Stimulated activated CD4-positive, alpha-beta T cell treated with anti-CD3 and anti-CD28 coated beads, Interleukin-15, amount 100 ng/mL, for 48 hours (primary cell): Measurements from ENCODE around the gene CTSV.
"Not testable (repeated sequence)": the region's sequence is repeated elsewhere in the genome, so short reads cannot be mapped to it uniquely, and the experiment has no call there.

Source experiments
- DNase-seq, 2 donors: peaks; one replicate each; pipeline ENCODE4 v3.0.0-alpha.2; 2020; ENCODE audit warnings: low read depth in 2 of 2

CTSV gene

DNA sequence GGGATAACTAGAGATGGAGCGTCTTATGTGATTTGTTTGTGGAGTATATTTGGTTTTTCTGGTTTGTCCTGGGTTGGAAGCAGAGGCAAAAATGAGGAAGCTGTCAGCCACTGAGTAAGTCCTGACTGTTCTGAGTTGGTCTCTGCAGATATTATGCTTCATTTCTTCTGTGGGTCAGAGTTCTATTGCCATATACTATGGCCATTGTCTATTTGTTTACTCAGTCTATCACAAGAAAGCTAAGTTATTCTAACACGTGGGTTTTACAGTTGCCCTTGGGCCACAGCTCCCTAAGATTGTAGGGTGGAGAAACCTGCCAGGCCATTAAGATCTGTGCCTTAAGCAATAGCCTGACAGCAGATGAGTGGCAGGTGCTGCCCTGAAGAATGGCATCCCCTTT, 3.0 kb upstream of the CTSV start:
- DNase-seq: no peak

DNA sequence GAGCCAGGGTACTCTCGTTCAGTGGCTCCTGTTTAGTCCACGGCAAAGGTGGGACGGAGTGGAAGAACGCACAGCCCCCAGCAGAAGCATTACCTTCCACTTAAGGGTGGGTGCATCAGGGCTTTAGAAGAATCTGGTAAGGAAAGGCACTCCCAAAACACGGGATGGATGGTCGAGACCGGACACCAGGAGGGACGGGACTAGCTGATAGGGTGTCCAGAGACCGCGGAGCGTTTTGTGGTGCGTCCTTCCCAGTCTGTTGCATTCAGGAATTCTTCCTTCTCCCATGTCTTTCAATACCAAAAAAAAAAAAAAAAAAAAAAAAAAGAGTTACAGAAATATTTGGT, 545 bp upstream of the CTSV start:
- DNase-seq: no peak

DNA sequence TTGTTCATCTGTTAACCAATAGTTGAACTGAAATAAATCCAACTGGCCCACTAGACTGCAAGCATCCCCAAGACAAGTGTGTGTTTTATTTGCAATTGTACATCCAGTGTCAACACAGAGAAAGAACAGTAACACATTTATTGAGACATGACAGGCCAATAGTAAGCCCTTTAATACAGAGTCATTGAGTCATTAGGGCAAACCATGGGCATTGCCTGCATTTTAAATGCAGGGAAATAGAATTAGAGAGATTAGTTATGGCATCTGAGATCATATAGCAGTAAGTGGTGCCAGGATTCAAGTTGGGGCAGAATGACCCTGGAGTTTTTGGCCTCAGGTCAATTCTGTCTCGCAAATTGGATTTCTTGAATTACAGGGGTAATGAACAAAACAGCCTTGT, 15.4 kb downstream of the CTSV start:
- not testable (repeated sequence) for DNase-seq

DNA sequence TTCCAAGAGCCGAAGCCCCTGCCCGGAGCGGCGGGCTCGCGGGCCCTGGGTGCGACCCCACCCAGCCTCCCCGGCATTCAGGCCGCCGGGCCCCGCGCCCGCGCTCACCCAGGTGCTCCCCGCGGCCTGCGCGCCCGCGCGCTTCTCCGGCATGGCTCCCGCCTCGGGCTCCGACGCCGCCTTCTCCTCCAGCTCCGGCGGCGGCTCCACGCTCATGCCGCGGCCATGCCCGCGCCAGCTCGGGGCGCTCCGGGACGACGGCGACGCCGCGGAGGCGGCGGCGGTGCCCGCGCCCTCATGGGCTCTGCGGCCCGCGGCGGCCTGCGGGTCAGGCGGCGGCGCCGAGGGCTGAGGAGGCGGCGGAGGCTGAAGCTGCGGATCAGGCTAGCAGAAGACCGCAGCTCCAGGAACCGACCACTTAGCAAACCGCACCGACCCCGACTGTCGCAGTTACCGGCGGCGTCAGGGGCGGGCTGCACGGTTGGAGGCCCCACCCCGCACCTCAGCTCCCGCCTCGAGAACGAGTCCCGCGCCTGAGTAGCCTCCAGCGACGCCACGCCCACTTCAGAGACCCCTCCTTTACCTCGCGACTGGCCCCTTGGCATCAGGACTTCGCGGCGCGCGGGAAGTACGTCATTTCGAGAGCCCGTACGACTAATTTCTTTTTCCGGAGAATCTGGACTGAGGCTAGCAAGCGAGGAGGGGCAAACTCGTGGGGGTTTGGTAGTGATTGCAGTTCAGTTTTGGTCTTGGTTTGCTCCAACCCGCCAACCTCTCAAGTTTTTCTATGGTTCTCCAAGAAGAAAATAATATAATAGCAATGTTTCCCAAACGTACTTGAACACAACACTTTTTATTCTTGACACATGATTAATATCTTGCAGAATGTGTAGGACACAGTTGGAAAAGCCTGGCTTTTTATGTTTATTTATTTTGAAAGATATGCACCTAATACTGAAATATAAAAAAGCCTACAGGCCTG, 25.5 kb downstream of the CTSV start:
- DNase-seq: peak; percentile 50 to 65

DNA sequence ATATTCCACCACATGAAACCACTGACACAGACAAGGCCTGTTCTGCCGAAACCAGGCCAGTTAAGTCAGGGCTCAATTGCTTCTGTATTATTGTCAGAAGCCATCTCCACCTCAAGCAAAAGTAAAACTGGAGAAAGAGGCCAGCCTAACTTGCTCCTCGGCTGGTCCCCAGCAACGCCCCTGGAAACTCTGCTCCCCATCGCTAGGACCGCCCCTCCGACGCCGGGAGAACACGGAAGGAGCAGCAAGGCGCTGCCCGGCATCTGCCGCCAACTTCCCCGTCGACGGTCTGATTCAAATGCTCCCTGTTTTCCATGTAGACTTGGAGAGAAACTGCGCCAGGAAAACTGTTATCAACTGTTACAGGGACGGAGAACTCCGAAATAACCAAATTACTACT, 26.3 kb downstream of the CTSV start:
- DNase-seq: not testable (repeated sequence)

DNA sequence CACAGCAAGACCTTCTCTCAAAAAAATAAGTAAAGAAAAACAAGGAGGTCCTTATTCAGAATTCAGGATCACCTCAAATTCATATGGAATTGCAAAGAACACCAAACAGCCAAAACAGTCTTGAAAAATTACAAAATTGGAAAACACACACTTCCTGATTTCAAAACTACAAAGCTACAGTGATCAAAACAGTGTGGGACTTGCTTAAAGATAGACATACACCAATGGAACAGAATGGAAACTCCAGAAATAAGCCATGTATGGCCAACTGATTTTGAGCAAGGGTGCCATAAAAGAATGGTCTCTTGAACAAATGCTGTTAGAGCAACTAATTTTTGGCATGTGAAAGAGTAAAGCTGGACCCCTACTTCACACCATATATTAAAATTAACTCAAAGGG, 36.7 kb downstream of the CTSV start:
- not testable (repeated sequence) for DNase-seq

DNA sequence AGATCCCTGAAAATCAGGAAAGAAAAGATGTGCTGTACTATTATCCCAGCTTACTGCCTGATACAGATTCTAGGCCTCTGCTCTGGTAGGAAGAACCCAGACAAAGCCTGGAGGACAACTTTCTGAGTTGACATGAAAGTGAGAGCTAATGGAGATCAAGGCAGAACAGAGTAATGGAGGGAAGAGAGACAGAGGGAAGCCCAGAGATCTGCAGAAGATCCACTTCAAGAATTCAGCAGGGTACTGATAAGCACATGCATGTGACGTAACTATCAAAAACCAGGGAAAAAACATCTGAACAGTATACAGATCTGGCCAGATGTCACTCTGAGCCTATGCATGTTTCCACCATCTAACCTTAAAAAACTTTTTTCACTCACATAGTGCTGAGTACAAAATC, 37.6 kb downstream of the CTSV start:
- not testable (repeated sequence) for DNase-seq

DNA sequence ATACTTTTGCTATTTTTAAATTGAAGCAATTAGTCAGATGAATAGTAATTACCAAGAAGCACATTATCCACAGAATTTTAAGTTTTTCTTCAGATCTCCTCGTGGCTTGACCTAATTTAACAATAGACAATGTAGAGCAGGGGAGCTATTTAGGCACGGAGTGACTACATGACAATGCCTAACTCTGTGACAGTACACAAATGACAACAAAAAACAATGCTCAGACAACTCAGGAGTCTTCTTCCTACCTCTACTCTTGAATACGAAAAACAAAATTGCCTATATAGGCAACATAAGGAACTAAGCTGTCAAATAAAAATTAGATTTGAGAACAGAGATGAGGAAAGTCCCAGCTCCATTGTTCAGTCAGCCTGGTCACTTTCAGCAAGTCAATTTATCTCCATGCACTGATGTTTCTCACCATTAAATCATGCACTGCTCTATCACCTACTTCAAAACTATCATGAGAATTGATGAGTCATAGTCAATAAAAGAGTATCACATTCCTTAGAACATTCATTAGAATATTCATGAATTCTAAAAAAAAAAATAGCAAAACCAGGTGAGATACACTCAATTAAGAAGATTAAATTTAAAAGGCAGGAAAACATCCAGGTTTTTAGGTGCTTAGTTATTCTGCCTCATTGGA, 38.7 kb downstream of the CTSV start:
- DNase-seq: not testable (repeated sequence)

DNA sequence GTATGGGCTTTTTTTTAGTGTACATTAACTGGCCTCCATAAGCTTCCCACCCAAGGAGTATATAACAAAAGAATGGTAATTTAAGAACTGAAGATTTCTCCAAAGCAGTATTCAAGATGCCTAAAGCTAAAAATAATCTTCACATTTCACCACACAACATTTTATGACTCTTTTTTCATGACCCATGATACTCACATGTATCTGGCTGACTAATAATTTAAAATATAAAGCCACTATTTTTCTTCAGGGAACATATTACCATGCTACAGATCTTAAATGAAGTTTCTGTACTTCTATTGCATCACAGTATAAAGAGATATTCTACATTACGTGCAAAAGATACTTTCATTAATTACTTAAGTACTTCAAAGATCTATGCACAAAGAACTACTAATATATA, 39.2 kb downstream of the CTSV start:
- DNase-seq: not testable (repeated sequence)

DNA sequence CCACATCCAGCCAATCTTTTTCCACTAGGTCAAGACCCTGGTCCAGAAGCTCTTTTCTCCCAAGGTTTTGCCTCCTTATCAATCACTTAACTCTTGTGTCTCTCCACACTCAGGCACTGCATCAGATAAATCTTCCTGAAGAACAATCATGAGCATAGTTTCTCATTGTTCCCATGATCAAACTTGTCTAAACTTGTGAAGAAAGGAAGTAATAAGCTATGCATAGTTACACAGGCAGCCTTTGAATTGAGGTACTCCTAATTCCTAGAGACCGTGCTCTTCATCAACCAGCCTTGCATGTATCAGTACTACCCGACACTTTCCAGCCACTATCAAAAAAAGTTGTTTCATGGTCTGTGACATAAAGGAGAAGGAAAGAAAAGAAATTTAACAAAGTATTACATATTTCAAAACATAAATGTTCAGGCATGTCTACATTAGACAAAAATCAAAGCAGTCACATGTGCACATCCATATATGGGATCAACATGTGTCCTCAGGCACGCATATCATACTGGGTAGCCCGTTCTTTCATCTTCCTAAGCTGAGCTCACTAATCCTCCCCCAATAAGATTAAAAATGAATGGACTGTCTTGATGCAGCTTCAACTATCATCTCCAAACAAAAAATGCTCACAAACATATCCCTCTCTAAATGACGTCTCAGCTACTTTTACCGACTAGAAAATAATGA, 41.8 kb downstream of the CTSV start:
- DNase-seq: not testable (repeated sequence)

DNA sequence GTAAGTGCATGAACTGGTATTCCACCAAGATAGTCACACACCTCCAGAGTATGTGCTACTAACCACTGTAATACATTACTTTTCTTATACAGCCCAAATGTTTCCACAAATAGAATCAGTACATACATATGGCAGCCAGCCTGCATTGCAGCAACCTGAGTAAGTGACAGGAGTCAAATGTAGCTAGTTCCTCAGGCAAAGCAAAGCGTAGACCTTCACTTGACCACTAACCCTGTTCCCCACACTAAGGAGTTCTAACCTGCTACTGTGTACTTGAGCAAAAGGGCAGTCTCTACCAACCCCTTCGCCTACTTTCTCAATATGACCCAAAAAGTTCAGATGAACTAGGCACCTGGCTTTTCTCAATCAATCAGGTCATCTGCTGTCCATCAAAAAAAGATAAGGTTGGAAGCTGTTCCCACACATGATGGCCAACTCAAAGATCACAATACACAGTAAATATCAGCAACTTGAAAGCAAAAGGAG, 44.4 kb downstream of the CTSV start:
- not testable (repeated sequence) for DNase-seq

DNA sequence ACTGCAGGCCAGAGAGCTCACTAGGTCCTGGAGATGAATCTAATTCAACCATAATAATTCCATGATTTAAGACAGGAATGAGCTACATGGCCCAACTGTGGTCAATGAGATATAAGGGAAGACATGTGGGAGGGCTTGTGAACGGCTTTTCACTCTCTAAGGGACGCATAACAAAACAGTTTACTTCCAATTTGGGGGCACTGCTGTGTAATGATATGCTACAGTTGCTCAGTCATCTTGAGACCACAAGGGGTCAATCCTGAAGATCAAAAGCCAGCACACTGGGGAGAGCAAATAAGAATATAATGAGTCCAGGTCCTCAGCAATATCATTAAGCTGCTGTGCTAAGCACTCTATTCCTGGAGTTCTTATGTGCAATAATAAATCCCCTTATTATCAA, 46.6 kb downstream of the CTSV start:
- not testable (repeated sequence) for DNase-seq

DNA sequence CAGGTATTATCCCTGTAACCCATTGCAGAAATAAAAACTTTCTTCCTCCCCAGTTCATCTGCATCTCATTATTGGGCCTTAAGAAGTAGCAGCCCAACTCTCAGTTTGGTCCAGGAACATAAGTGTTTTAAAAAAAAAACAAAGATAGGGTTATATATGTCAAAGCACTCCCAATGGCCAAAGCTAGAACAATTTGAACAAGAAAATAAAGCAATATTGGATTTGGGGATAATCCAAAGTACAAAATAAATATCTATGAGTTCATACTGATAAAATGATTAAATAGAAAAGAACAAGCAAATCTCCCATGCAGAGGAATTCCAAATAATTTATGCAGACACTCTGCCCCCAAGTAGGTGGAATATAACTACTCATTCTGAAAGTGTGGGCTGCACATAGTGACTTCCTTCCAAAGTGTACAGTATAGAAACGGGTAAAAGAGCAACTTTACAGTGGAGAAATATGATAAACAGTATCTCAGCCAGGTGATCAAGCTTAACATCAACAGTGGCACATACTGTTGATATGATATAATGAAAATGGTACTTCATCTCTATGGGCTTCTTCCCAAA, 49.1 kb downstream of the CTSV start:
- not testable (repeated sequence) for DNase-seq

DNA sequence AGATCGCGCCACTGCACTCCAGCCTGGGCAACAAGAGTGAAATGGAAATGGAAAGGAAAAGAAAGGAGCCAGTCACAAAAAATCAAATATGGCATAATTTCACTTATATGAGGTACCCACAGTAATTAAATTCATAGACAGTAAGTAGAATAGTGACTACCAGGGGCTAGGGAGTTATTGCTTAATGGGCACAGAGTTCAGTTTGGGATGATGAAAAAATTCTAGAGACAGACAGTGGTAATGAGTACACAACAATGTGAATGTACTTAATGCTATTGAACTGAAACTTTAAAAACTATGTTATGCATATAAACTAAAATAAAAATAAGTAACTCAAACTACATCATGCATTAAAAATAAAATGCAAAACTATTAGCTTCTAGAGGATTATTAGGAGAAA, 54.1 kb downstream of the CTSV start:
- DNase-seq: not testable (repeated sequence)

DNA sequence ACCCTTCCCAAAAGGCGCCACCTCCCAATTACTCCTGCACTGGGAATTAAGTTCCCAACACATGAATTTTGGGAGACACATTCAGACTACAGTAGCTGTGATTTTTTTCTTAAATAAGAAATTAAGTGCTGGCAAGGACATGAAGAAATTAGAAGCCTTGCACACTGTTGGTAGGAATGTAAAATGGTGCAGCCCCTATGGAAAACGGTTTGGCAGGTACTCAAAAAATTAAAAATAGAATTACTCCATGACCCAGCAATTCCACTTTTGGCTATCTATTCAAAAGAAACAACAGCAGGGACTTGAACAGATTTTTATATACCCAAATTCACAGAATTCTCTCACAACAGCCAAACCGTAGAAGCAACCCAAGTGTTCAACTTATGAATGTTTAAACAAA, 54.8 kb downstream of the CTSV start:
- not testable (repeated sequence) for DNase-seq

DNA sequence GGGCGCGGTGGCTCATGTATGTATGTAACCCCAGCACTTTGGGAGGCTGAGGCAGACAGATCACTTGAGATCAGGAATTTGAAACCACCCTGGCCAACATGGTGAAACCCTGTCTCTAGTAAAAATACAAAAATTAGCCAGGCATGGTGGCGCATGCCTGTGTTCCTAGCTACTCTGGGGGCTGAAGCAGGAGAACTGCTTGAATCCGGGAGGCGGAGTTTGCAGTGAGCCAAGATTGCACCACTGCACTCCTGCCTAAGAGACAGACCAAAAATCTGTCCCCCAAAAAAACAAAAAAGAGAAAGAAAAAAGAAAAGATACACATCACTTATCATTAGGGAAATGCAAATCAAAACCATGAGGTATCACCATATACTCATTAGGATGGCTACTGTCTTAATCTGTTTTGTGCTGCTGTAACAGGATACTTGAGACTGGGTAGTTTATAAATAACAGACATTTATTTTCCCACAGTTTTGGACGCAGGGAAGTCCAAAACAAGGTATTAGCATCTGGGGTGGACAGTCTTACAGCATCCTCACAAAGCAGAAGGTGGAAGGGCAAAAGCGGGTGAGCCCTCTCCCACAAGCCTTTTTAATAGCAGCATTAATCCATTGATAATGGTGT, 55.3 kb downstream of the CTSV start:
- not testable (repeated sequence) for DNase-seq
